Measurements from ENCODE around the gene CENPE. TPM values are rescaled to one million over a fixed set of nuclear protein-coding genes. Genes with fewer than 3 reads are reported as not detected.

CENPE gene
- total and polyA plus RNA-seq, 4 donors: 0.25 to 20.9 (median 0.72) TPM

DNA sequence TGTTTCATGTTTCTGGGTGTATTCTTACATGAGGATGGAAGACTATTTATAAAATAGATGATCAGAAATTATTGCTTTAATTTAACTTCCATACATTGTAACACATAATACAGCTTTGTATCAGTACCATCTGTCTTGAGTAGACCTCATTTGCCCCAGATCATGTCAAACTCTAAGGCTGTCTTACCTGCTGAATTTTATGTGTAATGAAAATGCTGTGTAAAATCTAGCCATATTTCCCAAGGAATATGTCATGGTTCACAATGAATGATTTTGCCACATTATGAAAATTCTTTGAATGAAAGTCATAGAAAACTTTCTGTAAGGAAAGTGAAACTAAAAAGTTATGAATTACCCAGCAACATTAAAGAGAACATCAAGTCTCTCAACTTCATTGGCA, 105.9 kb downstream of the CENPE start:
- H3K27me3 ChIP-seq (ENCODE audit: control insufficient read depth in 4 of 4, insufficient read depth in 4 of 4, low read length in 3 of 4): no peaks in the 10 kb centered on the region
- H3K4me3 ChIP-seq (ENCODE audit: low read depth in 1 of 3, low read length in 3 of 3): no peak overlapping the region
- peaks cover 0 to 34% (median 18%) of the 10 kb centered on the region in 4 donors for H3K36me3 ChIP-seq (ENCODE audit: control insufficient read depth in 4 of 4, insufficient read depth in 3 of 4, low read depth in 1 of 4, low read length in 3 of 4)
- no peaks in the 10 kb centered on the region for H3K9me3 ChIP-seq (ENCODE audit: control insufficient read depth in 4 of 4, low read length in 3 of 4)
- H3K9ac ChIP-seq (ENCODE audit: low read depth in 1 of 2, low read length in 2 of 2): no peak overlapping the region
- peaks cover 5 to 40% (median 23%) of the 10 kb centered on the region in 4 donors for H3K4me1 ChIP-seq (ENCODE audit: control insufficient read depth in 4 of 4, insufficient read depth in 4 of 4, low read length in 3 of 4)
- no peak for TF ChIP-seq FOXA1 (IDR thresholded peaks at IDR 0.05)
- no peak for TF ChIP-seq RXRA (IDR thresholded peaks at IDR 0.05)
- TF ChIP-seq, protein P1, sequence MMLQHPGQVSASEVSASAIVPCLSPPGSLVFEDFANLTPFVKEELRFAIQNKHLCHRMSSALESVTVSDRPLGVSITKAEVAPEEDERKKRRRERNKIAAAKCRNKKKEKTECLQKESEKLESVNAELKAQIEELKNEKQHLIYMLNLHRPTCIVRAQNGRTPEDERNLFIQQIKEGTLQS (IDR thresholded peaks at IDR 0.05): no peak
- no peak for TF ChIP-seq HNF4A (conservative IDR thresholded peaks at IDR 0.05)
- TF ChIP-seq GABPA (IDR thresholded peaks at IDR 0.05 in 1 of 2, conservative IDR thresholded peaks at IDR 0.05 in 1 of 2): no peak
- TF ChIP-seq HNF4G (IDR thresholded peaks at IDR 0.05): no peak
- no peak for TF ChIP-seq SP1 (IDR thresholded peaks at IDR 0.05)
- no peak for TF ChIP-seq YY1 (IDR thresholded peaks at IDR 0.05)
- TF ChIP-seq, protein P2, sequence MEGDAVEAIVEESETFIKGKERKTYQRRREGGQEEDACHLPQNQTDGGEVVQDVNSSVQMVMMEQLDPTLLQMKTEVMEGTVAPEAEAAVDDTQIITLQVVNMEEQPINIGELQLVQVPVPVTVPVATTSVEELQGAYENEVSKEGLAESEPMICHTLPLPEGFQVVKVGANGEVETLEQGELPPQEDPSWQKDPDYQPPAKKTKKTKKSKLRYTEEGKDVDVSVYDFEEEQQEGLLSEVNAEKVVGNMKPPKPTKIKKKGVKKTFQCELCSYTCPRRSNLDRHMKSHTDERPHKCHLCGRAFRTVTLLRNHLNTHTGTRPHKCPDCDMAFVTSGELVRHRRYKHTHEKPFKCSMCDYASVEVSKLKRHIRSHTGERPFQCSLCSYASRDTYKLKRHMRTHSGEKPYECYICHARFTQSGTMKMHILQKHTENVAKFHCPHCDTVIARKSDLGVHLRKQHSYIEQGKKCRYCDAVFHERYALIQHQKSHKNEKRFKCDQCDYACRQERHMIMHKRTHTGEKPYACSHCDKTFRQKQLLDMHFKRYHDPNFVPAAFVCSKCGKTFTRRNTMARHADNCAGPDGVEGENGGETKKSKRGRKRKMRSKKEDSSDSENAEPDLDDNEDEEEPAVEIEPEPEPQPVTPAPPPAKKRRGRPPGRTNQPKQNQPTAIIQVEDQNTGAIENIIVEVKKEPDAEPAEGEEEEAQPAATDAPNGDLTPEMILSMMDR (IDR thresholded peaks at IDR 0.05; ENCODE audit: low read depth, low read length, missing input control): no peak
- no peak for TF ChIP-seq NR2F2 (IDR thresholded peaks at IDR 0.05)
- no peak for TF ChIP-seq EGR1 (IDR thresholded peaks at IDR 0.05; ENCODE audit: low read depth in 2 of 2)
- TF ChIP-seq TAF1 (conservative IDR thresholded peaks at IDR 0.05): no peak
- no peak overlapping the region for H3K27ac ChIP-seq (ENCODE audit: low read depth in 1 of 2, low read length in 2 of 2)
- no peak for DNase-seq (ENCODE audit: low spot score)

DNA sequence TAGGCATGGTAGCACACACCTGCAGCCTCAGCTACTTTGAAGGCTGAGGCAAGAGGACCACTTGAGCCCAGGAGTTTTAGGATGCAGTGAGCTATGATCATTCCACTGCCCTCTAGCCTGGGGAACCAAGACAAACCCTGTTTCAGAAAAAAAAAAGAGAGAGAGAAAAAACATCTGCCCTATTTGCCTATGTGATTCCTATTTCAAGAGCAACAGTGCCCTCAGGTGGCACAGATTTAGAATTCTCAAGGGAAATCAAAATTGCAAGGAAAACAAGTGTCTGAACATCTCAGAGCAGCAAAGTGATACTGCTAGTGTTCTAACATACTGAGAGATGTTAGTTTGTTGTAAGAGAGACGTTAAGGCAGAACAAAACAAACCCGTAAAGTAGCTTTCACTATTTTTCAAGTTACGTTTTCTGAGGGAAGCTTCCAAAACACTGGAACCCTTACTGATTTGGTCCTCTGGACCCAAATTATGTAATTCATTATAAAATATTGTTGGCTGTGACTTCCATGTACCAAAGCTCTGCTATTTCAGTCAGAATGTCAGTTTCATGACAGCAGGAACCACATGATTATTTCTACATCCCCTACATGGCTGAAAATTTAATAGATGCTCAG, 106.4 kb downstream of the CENPE start:
- peak overlapping the region in 1 of 2 donors; percentile 18 for H3K9ac ChIP-seq (ENCODE audit: low read depth in 1 of 2, low read length in 2 of 2)
- peaks cover 0 to 39% (median 23%) of the 10 kb centered on the region in 4 donors for H3K36me3 ChIP-seq (ENCODE audit: control insufficient read depth in 4 of 4, insufficient read depth in 3 of 4, low read depth in 1 of 4, low read length in 3 of 4)
- no peaks in the 10 kb centered on the region for H3K9me3 ChIP-seq (ENCODE audit: control insufficient read depth in 4 of 4, low read length in 3 of 4)
- peaks cover 4 to 36% (median 18%) of the 10 kb centered on the region in 4 donors for H3K4me1 ChIP-seq (ENCODE audit: control insufficient read depth in 4 of 4, insufficient read depth in 4 of 4, low read length in 3 of 4)
- H3K27me3 ChIP-seq (ENCODE audit: control insufficient read depth in 4 of 4, insufficient read depth in 4 of 4, low read length in 3 of 4): no peaks in the 10 kb centered on the region
- TF ChIP-seq JUND (IDR thresholded peaks at IDR 0.05) (peak in 1 of 2 donors; percentile 26), RAD21 (IDR thresholded peaks at IDR 0.05) (peak; percentile 96), HNF4G (IDR thresholded peaks at IDR 0.05) (no peak), HNF4A (conservative IDR thresholded peaks at IDR 0.05) (peak in 1 of 2 donors; percentile 7), NR2F2 (IDR thresholded peaks at IDR 0.05) (no peak)
- TF ChIP-seq, protein P2 (IDR thresholded peaks at IDR 0.05; ENCODE audit: low read depth, low read length, missing input control): peak; percentile 72
- no peak overlapping the region for H3K4me3 ChIP-seq (ENCODE audit: low read depth in 1 of 3, low read length in 3 of 3)
- 33% methylated on average over 3 of the region's 3 CpGs for WGBS
- H3K27ac ChIP-seq (ENCODE audit: low read depth in 1 of 2, low read length in 2 of 2): no peak overlapping the region
- no peak for DNase-seq (ENCODE audit: low spot score)

Data from liver (tissue), 9 donors.